Sigmoid colon (tissue), 4 donors: ENCODE data around the gene QARS1.

Experiments used
- CTCF ChIP-seq, 4 experiments: fragments of 450-650 bp in 3 of 4; fragments of 200-600 bp in 1 of 4; IDR thresholded peaks; one replicate each; pipeline ENCODE4 v1.5.1; 2016 to 2019; ENCODE audit warnings: antibody characterized with exemption in 4 of 4, mild to moderate bottlenecking in 3 of 4, moderate library complexity in 2 of 4
- EP300 ChIP-seq, 4 donors: sonication (generic); formaldehyde crosslinking; IDR thresholded peaks; one replicate each; pipeline ENCODE4 v1.6.1; 2017; ENCODE audit warnings: antibody characterized with exemption in 4 of 4
- POLR2A ChIP-seq, 2 donors: fragments of 450-650 bp; IDR thresholded peaks; one replicate each; pipeline ENCODE4 v1.6.1; 2016; ENCODE audit warnings: antibody characterized with exemption in 2 of 2, mild to moderate bottlenecking in 2 of 2, moderate library complexity in 2 of 2
- POLR2AphosphoS5 ChIP-seq, 4 donors: sonication (generic); formaldehyde crosslinking; IDR thresholded peaks; one replicate each; pipeline ENCODE4 v1.6.1; 2017; ENCODE audit warnings: antibody characterized with exemption in 4 of 4

GRCh38 chr3:49057268-49057667 is 47.3 kb downstream of the QARS1 start:
- no peak for TF ChIP-seq POLR2AphosphoS5 (IDR thresholded peaks at IDR 0.05)
- no peak for TF ChIP-seq CTCF (IDR thresholded peaks at IDR 0.05)
- TF ChIP-seq POLR2A (IDR thresholded peaks at IDR 0.05): no peak
- TF ChIP-seq EP300 (IDR thresholded peaks at IDR 0.05): no peak
